Mucosa of gallbladder (tissue), 1 donor: Measurements from ENCODE around the gene RAX. TPM values are rescaled to one million over a fixed set of nuclear protein-coding genes. Genes with fewer than 3 reads are reported as not detected.

Experiments used
- DNase-seq: peaks from one replicate; pipeline ENCODE4 v3.0.0-alpha.2; 2020; ENCODE audit warnings: low spot score
- total RNA-seq: library from RNA; stranded (reverse); gene quantifications from one replicate; pipeline ENCODE4 v1.2.1, GENCODE V29; 2021
- donor health status: DM: no; HTN: no; CAD: no.

RAX gene
- not detected for total RNA-seq

DNA sequence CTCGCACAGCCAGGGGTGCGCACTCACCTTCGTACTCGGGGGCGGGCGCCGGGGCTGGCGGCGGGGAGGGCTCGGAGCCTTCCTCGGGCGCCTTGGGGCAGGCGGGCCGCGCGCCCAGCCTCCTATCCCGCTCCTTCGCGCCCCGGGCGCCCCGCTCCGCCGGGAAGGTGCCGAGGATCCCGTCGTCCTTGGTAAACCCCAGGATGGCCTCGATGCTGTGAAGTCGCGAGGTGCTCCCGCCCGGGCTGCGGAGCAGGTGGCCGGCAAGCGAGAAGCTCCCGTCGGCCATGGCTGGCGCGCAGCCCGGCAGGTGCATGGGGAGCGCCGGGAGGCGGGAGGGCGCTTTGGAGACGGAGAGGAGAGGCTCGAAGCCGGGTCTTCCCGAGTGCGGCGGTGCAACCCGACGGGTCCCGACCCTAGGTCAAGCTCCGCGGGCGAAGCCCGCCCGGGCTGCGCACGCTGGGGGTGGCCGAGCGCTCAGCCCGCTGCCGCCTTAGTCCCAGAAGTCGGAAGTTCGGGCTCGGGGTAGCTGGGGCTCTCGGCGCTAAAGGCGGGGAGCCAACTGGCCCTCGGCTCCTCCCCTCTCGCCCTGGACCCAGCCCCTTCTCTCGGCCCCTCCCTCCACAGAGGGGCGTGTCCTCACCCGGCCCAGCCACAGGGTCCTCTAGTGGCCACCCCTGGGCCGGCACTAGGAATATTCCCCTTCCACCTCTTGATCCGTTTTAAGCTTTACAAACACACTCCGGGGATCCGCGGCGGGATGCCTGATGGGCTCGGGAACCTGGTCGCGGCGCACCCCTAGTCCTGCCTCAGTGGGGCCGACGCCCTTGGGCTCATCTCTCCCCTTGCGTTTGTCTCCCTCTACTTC lies at the start of gene RAX:
RAX (minus strand) TSS at position 564 of the 868 bp plus-strand sequence; CDS start at position 316, 248 bp downstream.
- DNase-seq = no peak

DNA sequence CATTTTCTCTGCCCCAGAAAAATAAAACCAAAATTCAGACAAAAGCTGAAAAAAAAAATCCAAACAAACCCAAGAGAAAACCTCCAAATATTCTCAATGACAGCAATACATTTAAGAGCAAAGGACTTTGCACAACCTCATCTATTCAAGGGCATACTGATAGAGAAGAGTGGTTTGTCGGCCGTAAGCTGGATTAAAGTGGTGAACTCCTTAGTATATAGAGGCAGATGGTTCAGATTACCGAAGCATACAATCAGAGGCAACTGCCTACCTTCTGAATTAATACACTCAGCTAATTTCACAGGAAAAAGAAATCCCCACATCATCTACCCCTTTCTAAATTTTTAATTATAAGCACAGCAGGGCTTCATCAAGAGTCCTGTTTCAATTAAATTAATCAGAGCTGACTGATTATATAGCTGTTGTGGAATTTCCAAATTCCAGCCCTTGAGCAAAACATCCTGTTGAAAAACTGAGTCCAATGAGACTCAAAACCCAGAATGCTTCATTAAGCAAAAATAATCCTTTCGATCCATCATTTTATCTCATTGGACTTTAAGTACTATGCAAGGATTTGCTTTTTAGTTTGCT lies 45.3 kb upstream of the RAX start, which contains the start of gene CPLX4:
CPLX4 (minus strand) TSS at position 190 of the 591 bp plus-strand sequence; CDS start at position 3, 187 bp downstream.
- DNase-seq = no peak

DNA sequence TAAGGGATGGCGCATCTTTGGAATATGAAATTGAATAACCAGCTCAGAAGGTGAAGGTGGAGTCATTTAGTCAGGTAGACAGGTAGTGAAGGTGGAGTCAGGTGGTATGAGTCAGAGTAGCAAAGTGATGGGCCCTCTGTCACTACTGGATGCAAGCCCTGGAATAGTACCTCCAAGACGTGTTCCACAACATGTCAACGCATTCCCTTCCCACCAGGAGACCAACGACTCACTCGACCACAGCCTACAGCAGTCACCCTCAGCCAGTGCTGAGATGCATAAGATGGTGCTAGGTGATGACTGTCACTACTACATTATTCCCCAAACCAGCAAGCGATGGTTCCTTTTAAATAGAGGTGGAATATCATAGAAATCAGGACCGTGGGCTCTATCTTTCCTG lies 38.4 kb upstream of the RAX start:
- DNase-seq = no peak

DNA sequence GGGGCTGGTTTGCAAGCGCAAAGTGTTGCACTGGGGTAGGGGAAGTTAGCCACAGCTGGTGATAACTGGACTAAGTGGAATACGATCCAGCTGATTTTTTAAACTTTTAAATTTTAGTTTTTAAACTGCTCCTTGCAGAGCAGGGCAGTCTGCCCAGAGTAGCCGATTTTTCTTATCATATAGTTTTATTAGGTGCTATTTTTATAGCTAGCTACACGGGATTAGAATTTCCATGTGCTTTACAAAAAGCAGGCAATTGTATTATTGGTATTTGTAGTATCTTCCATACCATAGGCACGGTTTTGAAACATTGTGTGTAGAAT lies 35.6 kb upstream of the RAX start:
- no peak for DNase-seq

DNA sequence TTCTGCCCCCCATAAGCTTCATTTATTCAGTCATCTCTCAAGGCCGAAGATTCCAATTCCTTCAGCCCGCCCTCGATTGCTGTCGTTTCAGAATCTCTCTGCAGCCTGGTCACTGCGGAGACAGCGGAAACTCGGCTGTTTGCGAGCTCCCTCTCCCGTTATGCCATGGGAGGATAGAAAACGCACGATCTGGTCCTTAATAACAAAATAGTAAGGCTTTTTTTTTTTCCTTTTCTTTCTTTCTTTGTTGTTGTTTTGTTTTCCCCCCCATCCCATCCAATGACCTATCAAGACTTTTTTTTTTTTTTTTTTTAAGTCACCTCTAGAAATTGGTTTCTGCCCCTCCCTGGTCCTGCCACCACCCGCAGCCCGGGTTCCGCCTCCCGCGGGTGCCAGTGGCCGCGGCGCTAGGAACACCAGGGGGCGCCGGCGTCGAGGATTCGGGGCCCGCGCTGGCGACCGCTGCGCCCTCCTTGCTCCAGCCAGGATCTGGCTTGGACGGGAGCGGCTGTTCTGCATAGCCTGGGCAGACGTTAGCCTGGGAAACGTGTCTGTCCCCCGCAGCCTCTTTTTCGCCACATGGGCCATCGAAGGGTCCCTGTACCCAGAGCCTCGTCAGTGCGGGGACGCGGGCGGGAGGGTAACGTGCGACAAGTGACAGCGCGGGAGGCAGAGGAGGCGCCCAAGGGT lies 35.1 kb upstream of the RAX start:
- peak; percentile 68 for DNase-seq

DNA sequence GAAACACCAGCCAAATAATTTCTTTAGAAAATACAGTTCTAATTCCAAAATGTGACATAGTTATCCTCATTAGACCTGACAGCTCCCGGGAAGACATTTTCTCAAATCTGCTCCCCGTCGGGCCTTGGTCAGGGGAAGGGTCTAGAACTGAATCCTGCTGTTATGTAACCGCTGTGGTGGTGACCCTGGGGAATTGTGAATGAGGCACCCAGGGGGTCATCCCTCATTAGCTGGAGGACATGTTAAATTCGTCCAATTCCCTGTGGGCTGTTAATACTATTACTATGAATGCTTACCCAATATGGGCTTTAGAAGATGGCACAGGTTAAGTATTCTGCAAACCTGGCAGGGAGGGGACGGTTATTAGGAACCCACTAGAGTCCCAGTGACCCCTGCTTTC lies 33.4 kb upstream of the RAX start:
- no peak for DNase-seq

DNA sequence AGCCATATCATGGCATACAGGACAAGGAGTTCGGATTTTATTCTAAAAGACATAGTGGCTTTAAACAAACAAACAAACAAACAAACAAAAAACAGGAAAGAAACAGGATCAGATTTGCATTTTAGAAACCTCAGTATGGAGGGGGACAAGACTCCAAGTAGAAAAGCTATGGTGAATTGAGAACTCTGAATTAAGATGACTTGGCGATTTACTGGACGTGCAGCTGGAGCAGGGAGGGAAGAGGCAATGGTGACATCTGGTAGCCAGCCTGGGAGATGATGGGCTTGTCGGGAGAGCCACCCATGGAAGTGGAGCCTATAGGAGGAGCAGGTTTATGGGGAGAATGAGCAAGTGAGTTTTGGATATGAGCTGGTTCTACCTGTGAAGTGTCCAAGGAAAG lies 32.0 kb upstream of the RAX start:
- DNase-seq = no peak

DNA sequence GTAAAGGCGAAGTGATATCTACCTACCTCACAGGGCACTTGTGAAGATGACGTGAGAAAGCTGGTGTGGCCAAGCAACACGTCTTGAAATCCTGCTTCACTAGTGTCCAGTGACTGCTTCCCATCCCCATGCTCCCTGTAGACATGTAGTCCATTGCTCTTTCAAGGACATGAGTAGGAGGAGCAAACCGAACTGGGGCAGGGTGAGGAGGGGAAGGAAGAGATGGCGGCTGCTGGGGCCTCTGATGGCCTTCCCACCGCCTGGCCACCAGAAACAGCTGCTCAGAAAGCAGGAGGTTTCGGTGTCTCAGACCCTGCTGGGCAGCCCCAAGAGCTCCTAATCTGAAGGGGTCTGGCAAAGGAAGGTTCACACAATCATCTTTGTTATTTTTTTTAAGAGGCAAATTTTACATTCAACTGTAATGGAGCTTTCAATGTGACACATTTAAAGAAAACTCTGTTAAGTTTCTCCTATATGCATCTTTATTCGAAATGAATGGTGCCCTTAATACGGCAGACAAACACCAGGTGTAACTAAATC lies 30.5 kb upstream of the RAX start:
- no peak for DNase-seq

DNA sequence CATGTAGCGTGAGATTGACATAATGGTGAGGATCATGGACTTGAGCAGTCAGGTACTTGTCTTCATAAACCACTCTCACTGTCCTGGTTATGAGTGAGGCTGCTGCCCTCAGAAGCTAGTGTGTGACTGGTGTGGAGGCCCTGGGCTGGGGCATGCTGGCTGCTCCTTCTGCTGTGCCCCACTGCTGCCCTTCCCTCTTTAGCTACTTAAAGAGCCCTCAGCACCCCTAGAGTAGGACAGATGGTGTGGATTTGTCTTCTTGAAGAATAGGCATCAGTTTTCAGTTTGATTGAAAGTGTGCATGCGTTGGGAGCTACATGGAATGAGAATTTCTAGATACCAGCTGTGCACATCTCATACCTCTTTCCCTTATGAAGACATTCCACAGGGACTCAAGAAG lies 29.8 kb upstream of the RAX start:
- no peak for DNase-seq

DNA sequence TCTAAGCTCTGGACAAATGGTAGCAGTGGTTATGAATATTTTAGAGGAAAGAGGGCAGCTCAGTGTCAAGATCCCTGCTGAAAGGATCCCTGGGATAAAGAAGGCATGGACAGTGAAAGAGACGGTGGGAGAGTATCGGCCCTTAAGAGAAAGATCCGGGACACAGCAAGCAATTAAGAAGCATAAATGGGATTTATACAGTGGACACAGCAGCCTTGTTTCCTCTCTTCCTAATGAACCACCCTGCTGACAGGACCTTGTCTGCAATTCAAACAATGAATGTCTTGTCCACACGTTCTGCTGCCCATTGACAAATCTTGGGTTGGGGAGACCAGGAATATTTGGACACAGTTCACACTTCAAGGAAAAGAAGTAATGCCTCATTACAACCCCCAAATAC lies 28.7 kb upstream of the RAX start:
- no peak for DNase-seq

DNA sequence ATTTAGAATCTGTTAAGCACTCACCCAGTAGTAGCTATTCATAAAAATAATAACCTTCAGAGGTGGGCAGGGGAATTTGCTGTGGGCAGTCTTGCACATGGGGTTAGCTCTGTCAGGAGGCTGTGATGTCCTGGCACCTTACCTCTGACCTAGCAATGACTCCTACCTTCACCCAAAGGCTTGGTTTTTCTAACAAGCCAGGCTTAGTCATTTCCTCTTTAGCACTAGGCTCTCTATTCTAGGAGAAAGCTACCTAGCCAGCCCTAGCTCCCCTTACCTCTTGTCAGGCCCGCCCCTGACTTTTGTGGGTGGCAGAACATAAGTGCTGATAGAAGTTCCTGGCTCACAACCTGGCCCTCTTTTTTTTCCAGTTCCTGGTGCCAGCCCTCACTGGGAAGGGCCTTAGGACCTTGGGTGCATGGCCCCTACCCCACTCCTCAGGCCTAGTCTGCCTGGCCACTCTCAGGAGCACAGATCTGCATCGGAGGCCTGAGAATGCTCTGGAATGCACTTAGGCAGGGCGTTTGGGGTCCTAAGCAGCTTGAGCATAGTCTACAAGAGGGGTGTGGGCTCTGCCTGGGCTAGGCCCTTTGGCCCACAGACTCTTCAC lies 27.5 kb upstream of the RAX start:
- DNase-seq = no peak

DNA sequence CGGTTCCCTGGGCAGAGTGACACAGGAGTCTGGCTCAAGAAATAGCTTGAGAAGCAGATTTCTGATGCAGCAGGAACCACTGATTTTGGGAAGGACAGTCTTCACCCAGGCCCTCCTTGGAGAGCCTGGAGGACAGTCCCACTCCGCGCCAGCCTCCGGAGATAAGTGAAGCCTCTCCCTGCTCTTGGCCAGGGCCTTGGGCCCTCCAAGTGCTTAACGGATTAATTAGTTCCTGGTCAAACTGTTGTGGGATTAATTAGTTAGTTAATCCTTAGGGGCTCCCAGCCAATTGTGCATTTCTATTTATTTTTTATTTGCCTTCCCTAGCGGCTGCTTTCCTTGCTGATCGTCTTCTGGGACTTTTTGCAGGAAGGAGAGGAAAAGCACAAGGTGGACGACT lies 25.6 kb upstream of the RAX start:
- DNase-seq = no peak

DNA sequence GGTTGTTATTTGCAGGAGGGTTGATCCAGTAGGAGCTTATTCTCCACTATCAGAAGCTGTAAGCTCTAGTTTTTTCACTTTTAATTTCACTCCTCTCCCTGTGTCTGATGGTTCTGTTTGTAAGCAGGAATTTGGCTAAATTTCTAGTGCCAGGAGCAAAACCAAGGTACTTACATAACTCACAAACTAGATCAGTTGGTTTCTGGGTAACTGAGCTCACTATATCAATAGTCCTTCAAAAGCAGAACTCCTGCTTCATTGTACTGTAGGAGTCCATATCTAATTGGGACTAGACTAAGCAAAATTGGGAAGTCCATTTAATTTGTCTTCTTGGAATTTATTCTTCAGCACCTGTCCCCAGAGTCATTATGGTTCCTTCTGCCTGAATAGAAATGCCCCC lies 20.1 kb upstream of the RAX start:
- no peak for DNase-seq

DNA sequence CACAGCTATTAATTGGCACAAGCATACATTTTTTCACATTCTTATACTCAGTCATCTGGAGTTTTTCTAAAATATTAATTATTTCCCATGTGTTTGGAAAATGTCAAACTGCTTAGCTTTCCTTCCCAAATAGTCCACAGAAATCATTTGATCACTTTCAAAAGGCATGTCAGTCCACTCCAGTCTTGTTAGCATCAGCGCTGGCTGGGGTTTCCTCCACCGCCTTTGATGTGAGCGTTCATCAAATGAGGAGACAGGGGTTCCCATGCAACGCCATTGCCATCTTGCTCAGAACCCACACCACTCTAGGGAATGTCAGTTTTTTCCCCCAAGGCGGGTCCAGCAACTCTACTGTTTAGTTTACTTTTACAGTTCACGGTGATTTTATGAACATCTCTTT lies 13.1 kb upstream of the RAX start:
- no peak for DNase-seq

DNA sequence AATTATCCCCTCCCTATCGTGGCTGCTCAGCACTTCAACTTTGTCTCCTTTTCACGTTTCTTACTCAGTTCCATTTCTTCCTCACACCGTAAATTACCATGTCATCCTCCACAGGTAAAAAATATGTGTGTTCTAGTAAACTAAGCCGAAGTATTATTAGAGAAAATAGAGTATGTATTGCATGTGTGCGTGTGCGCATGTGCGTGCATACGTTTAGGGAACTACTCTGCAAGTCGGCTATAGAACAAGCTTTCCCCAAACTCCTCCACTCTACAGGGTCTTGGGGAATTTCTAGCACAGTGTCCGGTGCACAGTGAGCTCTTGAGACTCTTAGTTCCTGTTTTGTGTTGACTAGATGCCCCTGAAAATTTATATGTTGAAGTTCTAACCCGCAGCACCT lies 9.1 kb upstream of the RAX start:
- DNase-seq = no peak

DNA sequence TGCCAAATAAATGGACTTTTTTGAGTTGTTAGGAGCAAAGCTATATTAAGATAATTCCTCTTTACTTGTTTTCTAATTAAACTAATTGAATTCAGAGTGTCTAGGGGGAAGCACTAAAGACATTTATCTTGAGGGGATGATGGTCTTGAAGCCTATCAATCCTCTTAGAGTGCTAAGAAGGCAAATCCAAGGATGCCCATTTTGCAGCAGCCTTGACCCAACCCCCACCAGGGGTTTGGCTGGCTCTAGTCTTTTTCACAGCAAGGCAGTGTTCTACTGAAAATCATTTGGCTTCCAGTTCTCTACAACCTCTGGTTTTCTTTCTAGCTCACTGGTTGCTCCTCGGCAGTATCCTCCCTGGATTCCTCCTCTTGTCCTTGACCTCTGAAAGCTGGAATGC lies 6.5 kb upstream of the RAX start:
- no peak for DNase-seq

DNA sequence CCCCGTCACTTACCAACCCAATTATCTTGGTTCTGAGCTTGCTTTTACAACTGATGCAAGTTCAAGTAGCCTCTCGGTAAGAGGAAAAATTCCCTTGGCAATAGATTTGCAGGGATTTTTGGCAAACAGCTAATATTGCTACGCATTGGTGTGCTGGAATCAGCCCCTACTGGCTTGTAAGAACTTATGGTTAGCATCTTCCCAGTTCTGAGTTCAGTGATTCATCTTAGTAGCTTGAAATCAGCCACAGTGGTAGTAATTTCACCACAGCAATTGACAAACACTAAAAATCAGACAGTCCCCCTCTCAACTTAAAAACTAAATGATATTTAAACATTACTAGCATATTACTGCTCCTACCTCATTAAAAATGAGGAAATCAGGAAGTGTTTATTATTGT lies 5.9 kb upstream of the RAX start:
- DNase-seq = no peak

DNA sequence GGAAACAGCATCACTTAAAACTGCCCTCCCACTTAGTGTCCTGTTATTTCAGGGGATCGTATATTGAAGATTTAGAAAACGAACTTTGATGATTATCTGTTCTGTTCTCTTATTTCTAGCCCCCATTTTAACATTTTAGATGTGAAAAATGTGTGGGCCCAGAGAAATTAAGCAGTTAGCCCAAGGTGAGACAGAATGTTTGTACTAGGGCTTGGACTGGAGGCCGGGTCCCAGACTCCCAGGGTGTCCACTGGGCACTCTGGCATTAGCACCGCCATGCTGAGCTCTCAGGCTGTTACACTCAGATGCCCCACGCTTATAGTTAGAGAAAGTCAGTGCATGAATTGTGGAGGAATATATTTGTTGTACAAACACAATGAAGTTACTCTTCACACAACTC lies 5.5 kb upstream of the RAX start:
- DNase-seq = no peak

DNA sequence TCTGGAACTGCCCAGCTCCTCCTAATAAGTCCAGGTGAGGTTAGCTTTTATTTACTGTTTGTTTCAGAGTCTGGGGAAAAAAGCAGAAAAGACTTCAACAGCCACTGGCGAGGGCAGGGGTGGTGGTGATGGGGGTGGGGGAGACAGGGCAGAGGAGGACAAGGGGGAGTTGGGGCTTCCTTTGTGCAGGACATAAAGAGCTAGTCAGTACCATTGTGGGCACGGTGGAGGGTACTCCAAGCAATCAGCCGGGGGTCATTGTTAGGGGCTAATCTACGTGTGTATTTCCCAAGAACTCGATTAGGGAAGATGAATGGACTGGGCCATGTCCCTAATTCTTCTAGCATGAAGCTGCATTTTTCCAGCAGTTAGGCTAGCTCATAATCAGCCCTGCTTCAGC lies 2.8 kb upstream of the RAX start:
- no peak for DNase-seq

DNA sequence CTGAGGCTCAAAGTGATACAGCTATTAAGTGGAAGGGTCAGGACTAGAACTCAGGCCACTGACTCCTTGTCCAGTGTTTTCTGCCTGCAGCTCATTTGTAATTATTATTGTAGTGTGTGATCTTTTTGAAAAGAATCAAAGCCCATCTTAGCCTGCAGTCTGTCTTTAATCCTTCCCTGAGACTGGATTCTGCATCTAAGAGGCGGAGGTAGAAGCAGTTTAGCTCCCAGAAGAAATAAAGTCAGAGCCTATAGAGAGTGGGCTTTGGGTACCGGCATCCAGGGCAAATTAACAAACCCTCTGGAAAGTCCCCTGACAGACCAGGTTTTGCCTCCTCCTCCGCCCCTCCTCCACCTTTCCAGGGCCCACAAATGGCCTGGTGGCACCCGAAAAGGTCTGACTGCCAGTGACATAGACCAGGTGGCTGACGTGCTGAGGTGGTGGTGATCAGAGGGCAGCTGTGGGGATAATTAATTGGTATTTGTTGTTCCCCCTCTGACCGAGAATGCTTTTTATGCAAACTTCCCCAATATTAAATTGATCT lies 2.2 kb upstream of the RAX start:
- DNase-seq = no peak

DNA sequence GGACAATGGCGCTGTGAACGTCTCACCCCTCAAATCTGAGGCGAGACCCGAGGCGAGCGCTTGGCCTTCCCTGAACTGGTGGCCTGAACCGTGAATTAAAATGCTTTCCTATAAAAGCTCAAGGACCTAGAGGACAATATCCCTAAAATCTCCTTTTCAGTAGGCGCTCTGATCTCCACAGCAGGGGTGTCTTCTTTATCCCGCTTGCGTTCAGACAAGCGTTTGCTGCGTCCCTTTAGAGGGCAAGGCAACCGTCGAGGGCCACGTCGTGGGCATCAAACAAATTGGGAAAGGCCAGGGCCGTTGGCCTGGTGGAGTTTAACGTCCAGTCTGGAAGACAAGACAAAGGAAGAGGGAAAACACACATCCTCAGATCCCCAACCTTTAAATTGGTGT lies 1.3 kb upstream of the RAX start:
- DNase-seq = no peak
